GM12801 (cell line): Measurements from ENCODE around the gene TRDMT1.

ENCODE experiments used
- TF ChIP-seq, protein P1 (sequence below): IDR thresholded peaks from one replicate; pipeline ENCODE4 v1.5.1; 2011; ENCODE audit warnings: control low read depth; ENCODE audit not compliant: insufficient read length; ENCODE audit errors: extremely low read depth

TRDMT1 gene

DNA sequence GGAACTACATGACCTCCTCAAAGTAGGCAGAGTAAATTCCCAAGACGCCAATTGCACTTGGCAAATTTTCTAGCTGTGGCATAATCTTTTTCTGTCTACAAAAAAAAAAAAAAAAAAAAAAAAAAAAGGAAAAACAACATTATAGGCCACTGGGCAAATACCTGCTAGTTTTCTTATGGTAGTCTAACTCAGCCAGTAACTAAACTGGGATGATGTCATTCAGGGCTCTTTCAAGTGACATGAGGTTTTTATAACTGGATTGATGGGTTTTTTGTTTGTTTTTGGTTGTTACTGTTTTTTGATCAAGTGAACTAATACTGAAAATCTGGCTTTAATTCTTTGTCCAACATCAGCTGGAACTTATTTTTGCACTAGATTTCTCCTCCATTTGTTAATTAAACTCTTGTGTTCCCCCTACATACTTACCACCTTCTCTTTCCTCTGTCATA is 19.2 kb upstream of the TRDMT1 start:
- TF ChIP-seq, protein P1, sequence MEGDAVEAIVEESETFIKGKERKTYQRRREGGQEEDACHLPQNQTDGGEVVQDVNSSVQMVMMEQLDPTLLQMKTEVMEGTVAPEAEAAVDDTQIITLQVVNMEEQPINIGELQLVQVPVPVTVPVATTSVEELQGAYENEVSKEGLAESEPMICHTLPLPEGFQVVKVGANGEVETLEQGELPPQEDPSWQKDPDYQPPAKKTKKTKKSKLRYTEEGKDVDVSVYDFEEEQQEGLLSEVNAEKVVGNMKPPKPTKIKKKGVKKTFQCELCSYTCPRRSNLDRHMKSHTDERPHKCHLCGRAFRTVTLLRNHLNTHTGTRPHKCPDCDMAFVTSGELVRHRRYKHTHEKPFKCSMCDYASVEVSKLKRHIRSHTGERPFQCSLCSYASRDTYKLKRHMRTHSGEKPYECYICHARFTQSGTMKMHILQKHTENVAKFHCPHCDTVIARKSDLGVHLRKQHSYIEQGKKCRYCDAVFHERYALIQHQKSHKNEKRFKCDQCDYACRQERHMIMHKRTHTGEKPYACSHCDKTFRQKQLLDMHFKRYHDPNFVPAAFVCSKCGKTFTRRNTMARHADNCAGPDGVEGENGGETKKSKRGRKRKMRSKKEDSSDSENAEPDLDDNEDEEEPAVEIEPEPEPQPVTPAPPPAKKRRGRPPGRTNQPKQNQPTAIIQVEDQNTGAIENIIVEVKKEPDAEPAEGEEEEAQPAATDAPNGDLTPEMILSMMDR, result no peak

DNA sequence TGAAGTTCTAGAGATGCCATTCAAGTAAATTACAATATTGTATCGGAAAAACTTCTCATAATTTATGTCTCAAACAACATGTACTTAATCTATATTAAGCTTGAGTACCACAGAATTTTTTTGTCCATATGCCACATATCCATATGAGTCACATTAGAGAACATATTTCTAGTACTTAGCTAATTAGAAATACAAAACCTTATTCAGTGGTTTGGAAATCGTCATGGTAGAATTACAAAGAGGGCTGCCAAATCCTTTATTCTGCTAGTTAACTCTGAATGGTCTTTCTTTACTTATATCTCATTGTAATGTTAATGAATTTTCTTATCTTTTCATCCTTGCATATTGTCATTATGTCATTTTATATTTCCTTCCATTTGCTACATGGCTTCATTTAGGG is 17.6 kb upstream of the TRDMT1 start:
- TF ChIP-seq, protein P1, result no peak

DNA sequence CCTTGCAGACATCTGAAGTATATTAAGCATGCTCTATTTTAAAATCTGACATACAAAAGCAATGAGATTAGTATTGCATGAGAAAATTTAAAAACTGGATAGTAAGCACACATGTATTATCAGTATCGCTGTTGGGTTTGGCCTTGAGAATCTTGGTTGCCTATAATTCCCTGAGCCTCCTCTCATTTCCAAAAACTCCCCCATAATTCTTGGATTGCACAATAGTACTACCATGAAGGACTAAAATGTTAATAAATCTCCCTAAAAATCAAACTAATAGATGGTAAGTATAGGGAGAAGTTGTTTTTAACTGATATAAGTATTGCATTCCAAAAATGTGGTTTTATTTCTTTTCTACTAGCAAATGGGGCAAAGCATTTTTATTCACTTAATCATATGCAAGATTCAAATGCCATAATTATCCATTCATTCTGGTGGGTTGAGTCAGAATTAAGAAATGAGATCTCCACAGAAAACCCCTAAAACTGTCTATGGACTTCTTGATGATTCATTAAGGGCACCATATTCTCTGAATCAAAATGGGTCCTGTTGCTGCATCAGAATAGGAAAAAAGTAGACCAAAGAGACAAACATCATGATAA is 16.3 kb upstream of the TRDMT1 start:
- TF ChIP-seq, protein P1, result no peak

DNA sequence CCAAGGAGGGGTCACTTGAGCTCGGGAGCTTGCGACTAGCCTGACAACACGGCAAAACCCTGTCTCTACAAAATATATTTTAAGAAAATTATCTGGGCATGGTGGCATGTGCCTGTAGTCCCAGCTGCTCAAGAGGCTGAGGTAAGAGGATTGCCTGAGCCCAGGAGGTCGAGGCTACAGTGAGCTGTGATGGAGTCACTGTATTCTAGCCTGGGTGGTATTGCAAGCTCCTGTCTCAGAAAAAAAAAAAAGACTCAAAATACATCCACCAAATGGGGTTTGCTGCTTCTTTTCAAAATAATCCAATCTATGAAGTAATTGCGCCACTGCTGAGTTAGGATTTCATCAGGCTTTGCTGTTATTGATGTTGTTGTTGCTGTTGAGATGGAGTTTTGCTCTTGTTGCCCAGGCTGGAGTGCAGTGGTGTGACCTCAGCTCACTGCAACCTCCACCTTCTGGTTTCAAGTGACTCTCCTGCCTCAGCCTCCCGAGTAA is 15.5 kb upstream of the TRDMT1 start:
- TF ChIP-seq, protein P1, result no peak

DNA sequence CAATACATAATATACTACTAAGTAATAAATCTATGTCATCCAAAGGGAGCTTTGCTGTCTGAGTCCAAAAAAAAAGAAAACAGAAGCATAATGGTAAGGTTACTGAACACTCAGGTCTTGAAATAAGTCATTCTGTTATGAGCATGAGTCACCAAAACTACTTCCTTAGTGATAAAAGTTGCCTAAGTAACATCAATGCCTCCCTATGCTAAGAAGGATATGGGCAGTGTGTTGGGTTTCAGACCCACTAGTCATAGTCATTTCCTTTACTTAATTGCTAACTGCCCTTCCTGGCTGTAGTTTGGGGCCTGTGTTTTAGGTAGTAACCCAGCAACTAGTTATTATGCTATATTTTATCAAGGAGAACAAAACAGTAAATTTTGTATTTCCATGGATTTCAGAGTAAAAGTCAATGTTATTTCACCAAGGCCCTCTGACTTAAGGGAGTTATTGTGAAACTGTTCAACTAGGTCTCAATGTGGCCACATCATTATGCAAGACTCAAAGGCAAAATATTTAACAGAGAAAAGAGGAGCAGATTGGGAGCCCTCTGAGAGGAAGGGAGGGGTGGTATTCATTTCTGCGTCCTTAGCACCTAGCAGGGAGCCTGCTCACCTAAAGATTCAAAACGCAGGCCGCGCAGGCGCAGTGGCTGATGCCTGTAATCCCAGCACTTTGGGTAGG is 14.9 kb upstream of the TRDMT1 start:
- TF ChIP-seq, protein P1, result no peak

DNA sequence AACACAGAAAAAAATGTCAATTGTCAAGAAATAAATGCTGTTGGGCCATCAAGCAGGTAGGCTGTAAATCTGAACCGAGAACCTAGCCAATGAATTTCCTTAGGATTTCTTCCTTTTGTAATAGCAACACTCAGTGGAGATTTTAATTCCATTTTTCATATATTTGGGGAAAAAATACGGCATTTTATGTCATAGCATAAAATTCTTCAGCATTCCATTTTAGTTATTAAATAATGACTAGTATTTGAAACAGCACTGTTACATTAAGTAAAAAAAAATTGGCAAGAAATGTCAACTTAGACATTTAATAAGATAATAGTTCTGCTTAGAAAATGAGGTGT is 14.3 kb upstream of the TRDMT1 start:
- TF ChIP-seq, protein P1, result no peak

DNA sequence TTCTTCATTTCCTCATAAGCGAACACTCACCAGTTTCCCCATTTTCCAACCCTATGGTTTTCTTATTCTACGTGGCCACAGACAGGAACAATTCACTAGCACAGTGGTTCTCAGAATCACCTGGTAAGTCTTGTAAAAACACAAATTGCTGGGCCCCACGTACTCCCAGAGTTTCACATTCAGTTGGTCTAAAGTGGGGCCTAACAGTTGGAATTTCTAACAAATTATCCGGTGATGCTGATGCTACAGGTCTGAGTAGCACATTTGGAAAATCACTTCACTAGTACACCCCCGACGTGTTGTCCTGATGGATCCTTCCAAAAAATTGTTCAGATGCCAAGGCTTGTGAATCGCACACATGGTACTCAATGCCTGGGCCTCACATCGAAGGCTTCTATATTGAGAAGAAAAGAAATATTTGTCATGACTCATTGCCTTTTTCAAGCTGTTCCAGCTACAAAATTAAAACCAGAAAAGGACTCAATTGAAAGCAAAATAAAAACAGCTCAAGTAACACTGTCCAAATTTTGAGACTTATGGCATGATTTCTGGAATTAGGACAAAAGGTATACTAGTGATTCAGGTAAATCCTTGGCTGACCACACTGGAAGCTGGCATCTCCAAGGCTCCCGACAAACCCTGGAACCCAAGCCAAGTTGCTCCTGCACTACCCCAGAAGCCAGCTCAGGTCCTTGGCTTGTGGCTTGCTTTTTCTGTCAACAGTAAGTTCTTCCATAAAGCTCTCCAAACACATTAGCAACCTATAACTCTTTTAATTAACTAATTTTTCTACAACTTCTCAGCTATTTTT is 13.7 kb upstream of the TRDMT1 start:
- TF ChIP-seq, protein P1, result no peak
